HG02981 (cell line): ENCODE data around the gene SLC18A3.

Experiments
- ATAC-seq: cut with Tn5 transposase; IDR thresholded peaks from one replicate; pipeline ENCODE4 v1.9.1; 2021; ENCODE audit warnings: mild to moderate bottlenecking, moderate library complexity; ENCODE audit not compliant: unreplicated experiment

Gene SLC18A3

GRCh38 chr10:49610114-49610457 lies at the start of gene SLC18A3:
Gene SLC18A3, plus strand, starts transcription at chr10:49610310. Its CDS starts 431 bp downstream, at chr10:49610741.
- no peak for ATAC-seq

GRCh38 chr10:49560526-49560925 lies 49.6 kb upstream of the SLC18A3 start:
- ATAC-seq, result no peak

GRCh38 chr10:49562893-49563292 lies 47.2 kb upstream of the SLC18A3 start:
- no peak for ATAC-seq

- ATAC-seq, result no peak
Measured at GRCh38 chr10:49564461-49565009, 45.6 kb upstream of the SLC18A3 start.

GRCh38 chr10:49567810-49568209 lies 42.3 kb upstream of the SLC18A3 start:
- ATAC-seq, result no peak

GRCh38 chr10:49568235-49568634 lies 41.9 kb upstream of the SLC18A3 start:
- ATAC-seq, result no peak

GRCh38 chr10:49569031-49569631 lies 41.0 kb upstream of the SLC18A3 start:
- no peak for ATAC-seq

GRCh38 chr10:49571388-49571787 lies 38.7 kb upstream of the SLC18A3 start:
- ATAC-seq, result no peak

GRCh38 chr10:49572594-49573114 lies 37.5 kb upstream of the SLC18A3 start:
- ATAC-seq, result no peak

- no peak for ATAC-seq
Measured at GRCh38 chr10:49575489-49576072, 34.5 kb upstream of the SLC18A3 start.

- ATAC-seq, result no peak
Measured at GRCh38 chr10:49577182-49577925, 32.8 kb upstream of the SLC18A3 start.

GRCh38 chr10:49578392-49578791 lies 31.7 kb upstream of the SLC18A3 start:
- no peak for ATAC-seq

GRCh38 chr10:49579621-49580020 lies 30.5 kb upstream of the SLC18A3 start:
- ATAC-seq, result no peak

- ATAC-seq, result no peak
Measured at GRCh38 chr10:49585387-49585786, 24.7 kb upstream of the SLC18A3 start.

- ATAC-seq, result no peak
Measured at GRCh38 chr10:49587981-49588380, 22.1 kb upstream of the SLC18A3 start.

- ATAC-seq, result no peak
Measured at GRCh38 chr10:49592726-49593563, 17.2 kb upstream of the SLC18A3 start.

GRCh38 chr10:49593564-49593875 lies 16.6 kb upstream of the SLC18A3 start:
- ATAC-seq, result no peak

GRCh38 chr10:49593998-49594397 lies 16.1 kb upstream of the SLC18A3 start:
- ATAC-seq, result no peak

- ATAC-seq, result no peak
Measured at GRCh38 chr10:49594594-49594993, 15.5 kb upstream of the SLC18A3 start.

GRCh38 chr10:49595003-49595712 lies 15.0 kb upstream of the SLC18A3 start:
- no peak for ATAC-seq
